NCI-H2029 (cell line): ENCODE measurements around the gene ATP1B1.
"Not testable (repeated sequence)": the region's sequence is repeated elsewhere in the genome, so short reads cannot be mapped to it uniquely, and the experiment has no call there.

Experiments used
- DNase-seq: peaks from one replicate; lab custom pipeline; 2025; lab: John Stamatoyannopoulos, UW

The ATP1B1 gene

DNA sequence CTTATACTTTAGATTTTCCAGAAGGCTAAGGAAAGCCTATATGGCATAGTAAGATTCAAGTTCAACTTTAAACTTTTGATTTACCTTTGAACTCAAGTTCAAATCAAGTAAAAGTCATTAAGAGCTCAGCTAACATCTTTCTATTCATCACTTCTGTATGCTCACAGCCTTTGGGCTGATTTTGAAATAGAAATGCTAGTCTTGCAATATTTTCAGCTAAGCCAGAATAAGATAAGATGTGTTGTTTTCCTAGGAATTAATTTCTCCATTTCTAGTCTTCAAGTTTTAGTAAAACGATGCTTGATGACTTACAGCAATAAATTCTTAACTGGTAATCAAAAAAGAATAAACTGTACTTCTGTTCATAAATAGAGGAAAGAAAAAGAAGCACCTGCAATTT lies 35.6 kb downstream of the ATP1B1 start:
- DNase-seq, result no peak

DNA sequence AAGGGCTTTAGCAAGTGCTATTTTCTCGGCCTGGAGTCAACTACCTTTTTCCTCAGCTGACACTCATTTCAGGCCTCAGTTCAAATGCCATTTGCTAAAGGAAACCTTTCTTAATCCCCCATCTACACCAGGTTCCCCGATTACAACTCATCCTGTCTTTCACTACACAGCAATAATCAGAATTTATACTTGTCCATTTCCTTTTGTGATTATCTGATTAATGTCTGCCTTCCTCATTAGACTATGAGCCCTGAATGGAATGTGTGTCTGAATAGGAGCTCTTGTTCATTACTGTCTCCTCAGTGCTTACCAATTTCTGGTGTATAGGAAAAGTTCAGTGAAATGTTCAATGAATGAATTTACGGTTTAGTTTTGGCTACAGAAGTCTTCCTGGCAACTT lies 36.9 kb downstream of the ATP1B1 start:
- DNase-seq, result no peak

DNA sequence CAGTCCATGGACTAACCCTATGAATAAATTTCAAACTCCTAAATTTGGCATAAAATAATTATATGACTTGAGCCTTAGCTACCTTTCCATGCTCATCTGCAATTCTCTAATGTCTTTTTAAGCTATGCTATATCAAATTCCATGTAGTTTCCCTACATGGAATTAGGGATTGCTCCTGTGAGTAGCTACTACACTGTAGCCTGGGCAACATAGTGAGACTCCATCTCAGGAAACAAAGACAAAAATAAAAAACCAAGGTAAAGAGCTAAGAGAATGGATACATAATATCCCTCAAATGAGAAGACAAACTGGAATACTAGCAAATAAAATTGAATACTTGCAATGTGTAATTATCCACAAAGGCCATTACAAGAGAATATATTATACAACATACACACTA lies 37.5 kb downstream of the ATP1B1 start:
- no peak for DNase-seq

DNA sequence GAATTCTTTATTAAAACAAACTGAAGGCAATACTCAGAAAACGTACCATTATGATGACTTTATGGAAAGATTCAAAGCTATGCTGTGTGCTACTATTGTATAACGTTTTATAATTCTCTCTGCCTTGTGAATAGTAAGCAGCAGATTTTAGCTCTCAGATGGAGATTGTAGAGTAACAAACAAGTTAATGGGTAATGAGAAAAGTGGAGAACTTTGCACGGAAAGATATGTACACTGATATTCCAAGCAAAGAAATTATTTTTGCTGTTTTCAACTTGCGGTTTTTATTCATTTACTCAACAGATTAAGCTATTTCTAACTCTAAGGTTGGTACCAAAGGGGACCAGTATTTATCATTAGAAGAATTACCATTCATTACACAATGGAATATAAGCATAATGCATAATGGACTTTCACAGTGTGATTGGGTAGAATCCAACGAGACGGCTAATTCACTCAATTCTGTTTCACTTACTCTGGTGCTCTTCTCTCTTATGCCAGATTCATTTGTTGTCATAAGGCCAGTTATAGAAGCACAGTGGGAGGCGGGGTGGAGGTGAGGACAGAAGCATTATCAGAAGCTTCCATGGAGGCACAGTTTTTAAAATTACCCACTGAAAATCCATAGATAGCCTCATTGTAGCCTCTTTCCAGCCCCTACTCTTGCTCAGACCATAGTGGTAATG lies 38.6 kb downstream of the ATP1B1 start:
- no peak for DNase-seq

DNA sequence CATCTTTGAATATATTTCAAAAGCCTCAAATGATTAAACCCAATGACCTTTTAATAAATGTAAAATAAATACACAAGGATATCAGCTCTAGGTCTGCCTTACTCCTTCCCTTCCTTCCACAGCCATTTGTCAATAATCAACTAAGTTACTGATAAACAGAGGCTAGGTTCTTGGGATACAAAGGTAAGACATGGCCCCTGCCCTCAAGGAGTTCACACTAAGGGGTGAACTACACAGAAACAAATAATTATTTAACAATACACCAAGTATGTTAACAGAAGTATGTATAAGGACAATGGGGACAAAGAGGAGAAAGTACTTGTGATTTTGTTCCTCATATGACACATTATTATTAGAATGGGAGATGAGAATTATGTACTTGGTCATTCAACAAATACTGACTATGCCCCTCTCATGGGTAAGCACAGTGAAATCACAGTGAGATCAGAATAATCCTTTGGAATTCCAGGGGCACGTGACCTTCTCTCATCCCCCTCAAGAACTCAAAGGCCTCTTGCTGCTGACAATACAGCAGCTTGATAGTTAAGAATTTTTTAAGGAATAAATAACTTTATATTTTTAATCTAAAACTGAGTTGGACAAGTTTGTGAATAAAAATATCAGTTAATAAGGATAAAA lies 40.2 kb downstream of the ATP1B1 start:
- no peak for DNase-seq

DNA sequence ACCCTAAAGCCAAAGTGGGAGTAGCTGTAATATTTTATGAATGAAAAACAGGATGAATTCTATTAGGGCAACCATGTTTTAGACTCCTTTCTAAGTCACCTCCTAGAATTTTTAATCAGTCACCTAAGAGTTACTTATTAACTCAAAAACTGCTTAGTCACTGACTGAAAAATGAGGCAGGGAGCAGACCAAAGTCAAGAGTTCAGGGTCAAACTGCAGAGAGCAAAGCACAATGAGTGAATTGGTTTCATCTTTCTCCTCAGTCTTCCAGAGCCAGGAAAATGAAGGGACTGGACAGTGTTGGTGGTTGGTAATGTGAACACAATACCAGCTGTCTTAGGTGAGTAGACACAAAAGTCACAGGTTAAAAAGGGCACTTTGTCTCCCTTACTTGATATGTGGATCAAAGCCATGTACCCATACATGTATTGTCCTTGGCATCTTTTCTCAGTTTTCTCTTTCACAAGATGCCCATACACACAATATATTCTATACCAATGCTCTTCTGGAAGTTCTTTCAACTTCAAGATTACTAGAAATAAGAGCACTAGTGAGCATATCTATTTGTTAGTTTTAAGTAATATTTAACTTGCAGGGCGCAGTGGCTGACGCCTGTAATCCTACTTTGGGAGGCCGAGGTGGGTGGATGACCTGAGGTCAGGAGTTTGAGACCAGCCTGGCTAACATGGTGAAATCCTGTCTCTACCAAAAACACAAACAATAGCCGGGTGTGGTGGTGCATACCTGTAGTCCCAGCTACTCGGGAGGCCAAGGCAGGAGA lies 42.2 kb downstream of the ATP1B1 start:
- DNase-seq, result no peak

DNA sequence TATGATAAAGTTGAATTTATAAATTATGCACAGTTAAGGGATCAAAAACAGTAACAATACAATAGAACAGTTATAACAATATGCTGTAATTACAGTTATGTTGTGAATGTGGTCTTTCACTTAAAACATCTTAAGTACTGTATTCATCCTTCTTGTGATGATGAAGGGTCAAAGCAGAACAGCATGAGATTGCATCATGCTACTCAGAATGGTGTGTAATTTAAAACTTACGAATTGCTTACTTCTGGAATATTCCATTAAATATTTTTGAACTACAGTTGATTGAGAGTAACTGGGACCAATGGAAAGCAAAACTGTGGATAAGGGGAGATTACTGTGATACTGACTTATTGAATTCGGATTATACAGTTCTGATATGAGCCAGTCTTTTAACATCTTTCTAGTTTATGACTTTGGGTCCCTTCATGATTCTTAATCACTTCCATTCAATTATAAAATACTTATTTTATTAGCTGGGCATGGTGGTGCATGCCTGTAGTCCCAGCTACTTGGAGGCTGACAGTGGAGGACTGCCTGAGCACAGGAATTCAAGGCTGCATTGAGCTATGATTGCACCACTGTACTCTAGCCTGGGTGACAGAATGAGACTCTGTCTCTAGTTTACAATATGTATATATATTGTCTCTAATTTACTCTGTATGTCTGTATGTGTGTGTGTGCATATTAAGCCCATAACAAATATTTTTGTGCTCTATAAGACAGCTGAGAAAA lies 43.2 kb downstream of the ATP1B1 start:
- DNase-seq, result no peak

DNA sequence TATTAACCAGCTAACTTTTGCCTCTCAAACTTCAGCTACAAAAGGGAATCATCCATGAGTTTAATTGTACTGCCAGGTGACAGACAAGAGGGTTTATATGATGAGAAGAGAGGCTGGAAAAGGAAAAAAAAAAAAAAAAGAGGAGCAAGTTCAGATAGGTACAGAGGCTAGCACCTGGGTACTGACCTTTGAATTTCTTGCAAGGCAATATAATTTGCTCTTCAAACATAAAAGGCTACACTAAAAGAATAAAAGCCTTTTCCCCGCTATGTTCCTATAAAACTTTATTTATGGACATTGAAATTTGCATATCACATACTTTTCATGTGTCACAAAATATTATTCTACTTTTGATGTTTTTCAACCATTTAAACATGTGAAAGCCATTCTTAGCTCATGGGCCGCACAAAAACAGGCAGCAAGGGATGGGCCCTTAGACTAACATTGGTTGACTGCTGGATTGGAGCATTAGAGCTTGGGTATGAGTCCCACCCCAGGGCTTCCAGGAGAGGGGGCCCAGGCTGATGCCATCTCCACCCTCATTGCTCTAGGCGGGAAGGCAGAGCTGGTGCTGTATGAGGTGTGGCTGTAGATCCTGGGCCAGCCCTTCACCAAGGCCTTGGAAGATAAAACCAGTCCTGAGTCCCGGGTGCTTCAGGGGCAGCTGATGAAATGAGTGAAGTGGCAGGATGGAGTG lies 44.3 kb downstream of the ATP1B1 start:
- DNase-seq, result no peak

DNA sequence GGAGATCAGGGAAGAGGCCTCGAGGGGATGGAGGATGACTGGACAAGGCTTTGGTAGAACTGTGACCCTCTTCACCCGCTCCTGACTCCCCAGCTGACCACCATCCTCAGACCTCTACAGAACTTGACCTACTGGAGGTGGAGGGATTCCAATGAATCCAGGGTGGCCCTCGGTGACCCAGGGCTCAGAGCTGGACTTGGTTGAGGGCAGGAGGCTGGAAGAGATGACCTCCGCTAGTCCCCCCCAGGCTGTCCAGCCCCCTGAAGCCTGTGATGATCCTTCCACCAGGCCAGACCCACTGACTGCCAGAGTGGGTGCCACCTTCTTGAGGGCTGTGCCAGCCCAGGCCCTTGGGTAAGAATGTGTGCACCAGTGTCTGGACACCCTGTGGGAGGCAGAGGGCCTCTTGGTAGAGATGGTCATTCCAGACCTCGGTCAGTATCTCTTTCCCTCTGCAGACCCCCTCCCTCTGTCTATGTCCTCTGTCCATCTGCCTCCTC lies 44.9 kb downstream of the ATP1B1 start:
- no peak for DNase-seq

DNA sequence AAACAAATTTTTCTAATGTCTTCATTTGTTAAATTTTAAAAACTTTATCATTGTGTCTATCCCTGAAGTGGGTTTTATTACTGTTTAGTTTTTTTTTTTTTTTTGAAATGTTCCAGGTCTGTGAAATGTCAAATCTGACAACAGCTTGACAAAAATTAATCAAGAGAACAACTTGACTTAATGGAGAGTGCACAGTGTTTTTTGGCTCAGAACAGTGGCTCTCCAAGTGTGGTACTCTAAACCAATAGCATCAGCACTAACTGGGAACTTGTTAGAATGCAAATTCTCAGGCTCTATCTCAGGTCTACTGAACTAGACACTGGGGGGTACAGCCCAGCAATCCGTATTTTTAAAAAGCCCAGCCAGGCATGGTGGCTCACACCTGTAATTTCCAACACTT lies 49.2 kb downstream of the ATP1B1 start:
- no peak for DNase-seq

DNA sequence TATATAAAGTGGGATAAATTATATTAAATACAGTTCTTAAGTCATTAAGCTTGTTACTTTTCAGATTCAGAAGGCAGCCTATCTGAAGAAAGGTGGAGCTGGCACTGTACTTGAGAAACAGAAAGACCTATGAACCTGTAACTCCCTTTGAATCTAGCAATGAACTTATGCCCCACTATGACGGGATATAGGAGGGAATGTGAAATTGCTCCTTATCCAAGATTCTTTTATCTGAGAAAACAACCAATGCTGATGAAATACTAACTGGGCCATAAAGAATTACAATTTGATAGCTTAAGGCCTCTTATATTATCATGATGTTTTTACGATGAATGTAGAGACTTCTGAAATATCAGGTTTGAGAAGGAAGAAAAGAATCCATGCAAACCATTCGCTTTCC lies 50.1 kb downstream of the ATP1B1 start:
- DNase-seq, result no peak

DNA sequence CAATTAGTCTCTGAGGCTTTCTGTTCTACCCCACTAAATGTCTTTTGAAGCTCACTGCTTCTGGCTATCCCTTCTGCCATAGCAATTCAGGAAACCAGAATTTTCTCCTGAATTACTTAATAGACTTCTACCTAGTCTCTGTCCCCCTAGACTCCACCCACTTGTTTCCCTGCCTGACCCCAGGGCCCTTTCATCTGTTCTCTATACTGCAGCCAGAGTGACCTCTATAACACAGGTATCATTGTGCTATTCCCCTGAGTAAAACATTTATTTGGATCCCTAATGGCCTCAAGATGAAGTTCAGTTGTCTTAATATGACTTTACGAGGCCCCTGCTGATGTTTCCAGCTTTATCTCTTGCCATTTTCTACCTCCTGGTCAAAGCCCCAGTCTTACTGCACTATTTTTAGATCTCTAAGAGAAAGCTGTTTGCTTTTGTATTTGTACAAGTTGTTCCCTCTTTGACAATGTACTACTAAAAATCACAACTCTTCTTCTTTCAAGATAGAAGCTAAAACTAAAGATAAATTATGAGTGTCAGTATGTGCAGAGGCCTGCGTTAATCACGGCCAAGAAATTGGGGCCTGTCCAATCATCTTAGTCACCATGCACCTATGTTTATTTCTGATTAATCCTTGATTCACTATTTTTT lies 54.5 kb downstream of the ATP1B1 start:
- no peak for DNase-seq

DNA sequence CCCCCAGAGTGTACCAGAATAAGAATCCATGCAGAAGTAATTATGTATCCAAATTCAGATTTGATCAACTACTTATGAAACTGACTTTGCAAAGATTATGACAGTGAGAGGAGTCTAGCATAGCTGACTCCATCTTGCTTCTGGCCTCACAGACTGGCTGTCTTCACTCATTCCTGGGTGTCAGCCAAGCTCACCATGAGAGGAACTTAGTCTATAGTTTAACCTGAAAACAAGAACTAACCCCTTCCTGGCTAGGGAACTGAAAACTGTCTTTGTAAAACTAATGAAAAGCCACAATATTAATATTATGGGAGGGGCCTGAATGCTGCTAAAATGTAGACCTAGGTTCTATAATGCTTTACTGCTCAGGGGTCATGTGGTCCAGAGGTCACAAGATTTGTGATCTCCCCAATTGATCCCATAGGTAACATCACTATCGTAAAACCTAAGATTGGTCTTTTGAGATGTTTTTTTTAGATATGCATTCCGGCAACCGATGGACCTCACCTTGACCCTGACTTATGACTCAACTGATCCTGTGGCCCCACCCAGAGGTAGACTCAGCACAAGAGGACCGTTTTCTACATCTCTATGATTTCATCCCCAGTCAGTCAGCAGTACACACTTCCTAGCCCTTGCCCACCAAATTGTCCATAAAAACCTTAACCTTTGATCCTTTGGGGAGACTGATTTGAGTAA lies 55.2 kb downstream of the ATP1B1 start:
- no peak for DNase-seq

DNA sequence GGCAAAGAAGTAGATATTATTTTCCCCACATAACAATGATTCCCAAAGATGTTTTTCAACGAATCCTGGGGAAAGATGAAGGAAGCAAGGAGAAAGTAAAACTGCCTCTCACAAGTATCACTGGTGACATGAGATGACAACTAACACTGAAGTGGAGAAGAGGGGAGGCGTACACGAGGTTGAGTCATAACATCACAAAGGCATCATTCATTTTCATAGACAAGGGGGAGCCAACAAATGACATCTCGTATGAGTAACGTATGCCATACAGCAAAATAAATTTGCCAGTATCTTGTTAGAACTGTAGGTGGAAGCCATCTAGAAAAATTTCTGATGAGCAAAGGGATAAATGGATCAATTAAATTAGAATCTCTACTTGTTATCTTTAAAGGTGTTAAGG lies 56.6 kb downstream of the ATP1B1 start:
- DNase-seq, result no peak

DNA sequence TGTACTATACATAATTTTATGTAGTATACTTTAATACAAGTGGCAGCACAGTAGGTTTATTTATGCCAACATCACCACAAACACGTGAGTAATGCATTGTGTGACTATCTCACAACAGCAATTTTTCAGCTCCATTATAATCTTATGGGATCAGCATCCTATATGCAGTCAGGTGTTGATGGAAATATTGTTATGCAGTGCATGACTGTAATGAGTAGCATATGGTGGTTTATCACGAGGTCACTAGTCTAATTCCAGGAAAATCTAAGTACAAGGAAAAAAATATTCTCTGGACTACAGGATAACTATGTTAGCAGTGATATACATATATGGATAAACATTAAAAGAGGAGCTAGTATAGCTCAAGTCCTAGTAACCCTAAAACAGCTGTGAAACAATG lies 69.0 kb downstream of the ATP1B1 start:
- DNase-seq, result no peak

DNA sequence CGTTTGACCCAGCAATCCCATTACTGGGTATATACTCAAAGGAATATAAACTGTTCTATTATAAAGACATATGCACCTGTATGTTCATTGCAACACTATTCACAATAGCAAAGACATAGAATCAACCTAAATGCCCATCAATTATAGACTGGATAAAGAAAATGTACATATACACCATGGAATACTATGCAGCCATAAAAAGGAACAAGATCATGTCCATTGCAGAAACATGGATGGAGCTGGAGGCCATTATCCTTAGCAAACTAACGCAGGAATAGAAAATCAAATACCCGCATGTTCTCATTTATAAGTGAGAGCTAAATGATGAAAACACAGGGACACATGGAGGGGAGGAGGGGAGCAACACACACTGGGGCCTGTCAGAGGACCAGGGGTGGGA lies 72.9 kb downstream of the ATP1B1 start:
- DNase-seq, result not testable (repeated sequence)

DNA sequence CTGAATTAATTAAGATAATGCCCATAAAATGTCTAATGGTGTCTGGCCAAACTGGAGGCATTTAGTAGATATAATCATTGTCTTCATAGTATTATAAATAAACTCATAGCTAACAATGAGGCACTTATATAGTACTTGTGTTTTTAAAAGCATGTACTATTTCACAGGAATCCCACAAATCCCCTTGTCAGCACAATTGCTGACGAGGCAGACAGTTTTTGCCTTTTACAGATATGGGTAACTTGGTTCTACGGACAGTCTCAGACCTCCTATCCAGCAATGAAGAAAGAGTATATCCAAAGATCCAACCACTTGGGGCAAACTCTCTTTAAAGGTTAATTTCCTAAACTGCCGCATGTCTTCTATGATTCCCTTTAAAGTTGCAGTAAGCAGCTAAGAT lies 73.7 kb downstream of the ATP1B1 start:
- DNase-seq, result no peak
